HepG2 (cell line): ENCODE results near the gene TCF3. TPM values are rescaled to one million over a fixed set of nuclear protein-coding genes. Genes with fewer than 3 reads are reported as not detected.

Experiments
- ATF7-NPFF ChIP-seq: sonication (generic); formaldehyde crosslinking; IDR thresholded peaks from 2 replicates; pipeline ENCODE4 v1.8.1; 2023; ENCODE audit warnings: mild to moderate bottlenecking, low read depth, missing genetic modification reagents, moderate library complexity
- HMG20B ChIP-seq: conservative IDR thresholded peaks from 2 replicates; pipeline ENCODE4 v1.6.1; 2016; ENCODE audit warnings: missing genetic modification reagents, missing compliant biosample characterization
- HMGA1 ChIP-seq: sonication (generic); formaldehyde crosslinking; conservative IDR thresholded peaks from 2 replicates; pipeline ENCODE4 v1.4.0; 2020; ENCODE audit warnings: missing genetic modification reagents
- ISL2 ChIP-seq: sonication (generic); formaldehyde crosslinking; IDR thresholded peaks from 2 replicates; pipeline ENCODE4 v1.5.0; 2020; ENCODE audit warnings: missing genetic modification reagents
- KAT8 ChIP-seq: IDR thresholded peaks from 2 replicates; pipeline ENCODE4 v1.6.1; 2016; ENCODE audit warnings: missing genetic modification reagents, missing compliant biosample characterization
- NFKBIZ ChIP-seq: IDR thresholded peaks from 2 replicates; pipeline ENCODE4 v1.6.1; 2018; ENCODE audit warnings: missing genetic modification reagents, missing compliant biosample characterization
- NR0B2 ChIP-seq: sonication (generic); formaldehyde crosslinking; IDR thresholded peaks from 2 replicates; pipeline ENCODE4 v1.4.0; 2020; ENCODE audit warnings: mild to moderate bottlenecking, missing genetic modification reagents
- SALL2 ChIP-seq: sonication (generic); formaldehyde crosslinking; IDR thresholded peaks from 2 replicates; pipeline ENCODE4 v1.8.1; 2023; ENCODE audit warnings: mild to moderate bottlenecking, missing genetic modification reagents, inconsistent platforms
- SKI ChIP-seq: fragments of 450-650 bp; IDR thresholded peaks from one replicate; pipeline ENCODE4 v1.6.1; 2018; ENCODE audit warnings: mild to moderate bottlenecking; ENCODE audit not compliant: partially characterized antibody
- SNAI1 ChIP-seq: sonication (generic); formaldehyde crosslinking; IDR thresholded peaks from 2 replicates; pipeline ENCODE4 v1.5.0; 2020; ENCODE audit warnings: mild to moderate bottlenecking, missing genetic modification reagents, borderline replicate concordance
- TAF1 ChIP-seq: sonication (generic); formaldehyde crosslinking; IDR thresholded peaks from 2 replicates; pipeline ENCODE4 v1.4.0; 2020; ENCODE audit warnings: missing genetic modification reagents
- TBL1XR1 ChIP-seq: fragments of 150-350 bp; IDR thresholded peaks from 2 replicates; pipeline ENCODE4 v1.6.1; 2014; ENCODE audit warnings: borderline replicate concordance, low read length; ENCODE audit not compliant: partially characterized antibody
- WIZ ChIP-seq: sonication (generic); formaldehyde crosslinking; IDR thresholded peaks from 2 replicates; pipeline ENCODE4 v1.5.1; 2020; ENCODE audit warnings: mild to moderate bottlenecking, missing genetic modification reagents
- ZBTB40 ChIP-seq, 2 experiments: fragments of 450-650 bp in 1 of 2; sonication (generic) in 1 of 2; formaldehyde crosslinking in 1 of 2; IDR thresholded peaks; 2 replicates each; pipeline versions ENCODE4 v1.6.1 to v1.8.0; 2016 to 2022; ENCODE audit warnings: antibody characterized with exemption in 1 of 2, mild to moderate bottlenecking in 1 of 2, missing genetic modification reagents in 1 of 2
- ZBTB7B ChIP-seq: sonication (generic); formaldehyde crosslinking; IDR thresholded peaks from 2 replicates; pipeline ENCODE4 v1.4.0; 2020; ENCODE audit warnings: missing genetic modification reagents
- ZIK1 ChIP-seq: sonication (generic); formaldehyde crosslinking; IDR thresholded peaks from 2 replicates; pipeline ENCODE4 v1.5.0; 2020; ENCODE audit warnings: mild to moderate bottlenecking, low read depth, missing genetic modification reagents, borderline replicate concordance
- ZNF607 ChIP-seq: sonication (generic); formaldehyde crosslinking; IDR thresholded peaks from 2 replicates; pipeline ENCODE4 v1.5.1; 2020; ENCODE audit warnings: missing genetic modification reagents, mild to moderate bottlenecking, borderline replicate concordance
- ZSCAN30 ChIP-seq: sonication (generic); formaldehyde crosslinking; IDR thresholded peaks from 2 replicates; pipeline ENCODE4 v1.5.0; 2020; ENCODE audit warnings: mild to moderate bottlenecking, missing genetic modification reagents
- polyA plus RNA-seq, 8 experiments: library from polyadenylated mRNA; depleted of rRNA in 3 of 8; stranded (reverse) in 7 of 8; unstranded in 1 of 8; fragments of >200 nt; fragmentation: Illumina TruSeq in 4 of 8; extraction: Trizol in 4 of 8; gene quantifications; 2 replicates each; pipeline versions ENCODE4 v1.2.1 to v1.2.3, GENCODE V29; 2011 to 2016; ENCODE audit warnings: low read depth in 4 of 8, missing spikeins in 1 of 8, mixed read lengths in 1 of 8; ENCODE audit not compliant: insufficient read depth in 1 of 8
- total RNA-seq, 5 experiments: library from RNA; depleted of rRNA; stranded (reverse); fragments of >200 nt; fragmentation: Illumina TruSeq; extraction: Trizol; gene quantifications; 2 replicates each; pipeline ENCODE4 v1.2.3, GENCODE V29; 2016; ENCODE audit warnings: low read depth in 1 of 5
- TF ChIP-seq, protein P1 (sequence below): sonication (generic); formaldehyde crosslinking; IDR thresholded peaks from 2 replicates; pipeline ENCODE4 v1.4.0; 2020; ENCODE audit warnings: missing genetic modification reagents

The TCF3 gene
- total and polyA plus RNA-seq, 2 of the 13 experiments (the other 11 are each of a cell fraction or from before 2014, with no cell fraction given), result 51.4 to 53.2 TPM

DNA sequence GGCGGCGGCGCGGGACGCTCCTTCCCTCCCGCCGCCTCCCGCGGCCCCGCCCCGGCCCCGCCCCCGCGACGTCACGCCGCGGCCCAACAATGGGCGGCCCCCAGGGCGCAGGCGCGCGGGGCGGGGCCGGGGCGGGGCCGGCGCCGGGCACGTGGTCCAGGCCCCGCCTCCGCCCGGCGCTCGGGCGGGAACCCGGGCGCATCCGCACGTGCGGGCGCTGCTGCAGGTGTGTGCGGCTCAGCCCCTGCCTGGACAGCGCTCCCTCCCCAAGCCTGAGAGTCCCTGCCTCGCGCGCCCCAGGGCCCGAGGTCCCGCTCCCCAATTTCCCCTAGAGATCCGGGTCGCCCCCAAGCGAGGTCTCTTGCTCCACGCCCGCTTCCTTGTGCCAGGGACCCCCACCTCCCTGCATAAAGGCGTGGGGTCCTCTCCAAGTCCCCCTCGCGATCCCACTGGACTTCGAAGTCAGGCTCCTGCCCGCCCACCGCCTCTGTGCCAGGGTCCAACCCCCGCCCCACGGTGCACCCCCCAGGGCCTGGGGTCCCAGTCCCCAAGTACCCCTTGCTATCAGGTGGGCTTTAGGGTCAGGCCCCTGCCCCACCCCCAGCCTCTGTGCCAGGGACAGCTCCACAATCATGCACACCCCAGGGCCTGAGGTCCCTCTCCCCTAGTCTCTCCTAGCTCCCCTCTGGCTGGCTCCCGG, 83.9 kb downstream of the TCF3 start, which contains the start of gene MEX3D (continued):
- TF ChIP-seq SALL2, result peak; percentile 87
- TF ChIP-seq NFKBIZ (CRISPR knock-in tag), result no peak
- 0 out of 2 replicates have a peak, but pooled peaks have one; percentile 45 for TF ChIP-seq SNAI1
- TF ChIP-seq KAT8, result no peak
- TF ChIP-seq ZIK1 (CRISPR knock-in tag), result peak; percentile 63; the same call in 1 of the 2 replicates
- TF ChIP-seq ZBTB40 (IDR thresholded peaks at IDR 0.05), result no peak
- TF ChIP-seq ZBTB40 (CRISPR knock-in tag; IDR thresholded peaks at IDR 0.05), result peak; percentile 36; the same call in 1 of the 2 replicates
- TF ChIP-seq ZBTB7B (CRISPR knock-in tag), result no peak
- TF ChIP-seq, protein P1, sequence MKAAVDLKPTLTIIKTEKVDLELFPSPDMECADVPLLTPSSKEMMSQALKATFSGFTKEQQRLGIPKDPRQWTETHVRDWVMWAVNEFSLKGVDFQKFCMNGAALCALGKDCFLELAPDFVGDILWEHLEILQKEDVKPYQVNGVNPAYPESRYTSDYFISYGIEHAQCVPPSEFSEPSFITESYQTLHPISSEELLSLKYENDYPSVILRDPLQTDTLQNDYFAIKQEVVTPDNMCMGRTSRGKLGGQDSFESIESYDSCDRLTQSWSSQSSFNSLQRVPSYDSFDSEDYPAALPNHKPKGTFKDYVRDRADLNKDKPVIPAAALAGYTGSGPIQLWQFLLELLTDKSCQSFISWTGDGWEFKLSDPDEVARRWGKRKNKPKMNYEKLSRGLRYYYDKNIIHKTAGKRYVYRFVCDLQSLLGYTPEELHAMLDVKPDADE (CRISPR knock-in tag), result 0 out of 2 replicates have a peak, but pooled peaks have one; percentile 50
- TF ChIP-seq ZSCAN30, result peak; percentile 61; the same call in 1 of the 2 replicates
- no peak for TF ChIP-seq SKI
- no peak for TF ChIP-seq HMG20B (CRISPR knock-in tag)
- peak; percentile 85 for TF ChIP-seq NR0B2 (CRISPR knock-in tag)
- peak; percentile 25; the same call in 1 of the 2 replicates for TF ChIP-seq TAF1 (CRISPR knock-in tag)
- TF ChIP-seq ATF7-NPFF (CRISPR knock-in tag), result peak; percentile 92
- TF ChIP-seq ZNF607 (CRISPR knock-in tag), result peak; percentile 60; the same call in 1 of the 2 replicates
- TF ChIP-seq HMGA1 (CRISPR knock-in tag), result no peak
- 0 out of 2 replicates have a peak, but pooled peaks have one; percentile 51 for TF ChIP-seq WIZ (CRISPR knock-in tag)
- 0 out of 2 replicates have a peak, but pooled peaks have one; percentile 18 for TF ChIP-seq ISL2 (CRISPR knock-in tag)
- TF ChIP-seq TBL1XR1, result no peak
